Lower leg skin (tissue), 3 donors: ENCODE results near the gene TSPAN7.

Experiments used
- POLR2A ChIP-seq, 2 donors: fragments of 450-650 bp; IDR thresholded peaks; one replicate each; pipeline ENCODE4 v1.6.1; 2016 to 2017; ENCODE audit warnings: antibody characterized with exemption in 2 of 2, mild to moderate bottlenecking in 1 of 2, moderate library complexity in 1 of 2
- TF ChIP-seq, protein P1 (sequence below), 3 donors: fragments of 450-650 bp; IDR thresholded peaks; one replicate each; pipeline ENCODE4 v1.5.1; 2016; ENCODE audit warnings: antibody characterized with exemption in 3 of 3, mild to moderate bottlenecking in 3 of 3, moderate library complexity in 2 of 3

DNA sequence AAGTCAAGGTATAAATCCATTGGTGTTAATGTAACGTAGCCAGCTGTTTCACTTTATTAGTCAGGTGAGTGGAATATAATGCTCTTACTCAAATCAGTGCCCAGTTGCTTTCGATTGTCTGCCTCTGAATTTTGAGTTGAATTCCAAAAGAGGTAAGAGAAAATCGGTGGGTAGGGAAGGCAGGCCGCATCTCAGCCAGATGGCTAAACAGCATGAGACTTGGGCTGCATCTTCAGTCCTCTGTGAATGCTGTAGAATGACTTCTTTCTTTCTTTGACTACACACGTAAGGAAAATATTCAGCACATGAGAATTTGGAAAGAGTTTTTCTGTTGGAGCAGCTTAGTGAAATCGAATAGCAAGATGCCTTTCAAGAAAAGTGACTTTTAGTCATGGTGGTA, 49.5 kb downstream of the TSPAN7 start:
- TF ChIP-seq, protein P1, sequence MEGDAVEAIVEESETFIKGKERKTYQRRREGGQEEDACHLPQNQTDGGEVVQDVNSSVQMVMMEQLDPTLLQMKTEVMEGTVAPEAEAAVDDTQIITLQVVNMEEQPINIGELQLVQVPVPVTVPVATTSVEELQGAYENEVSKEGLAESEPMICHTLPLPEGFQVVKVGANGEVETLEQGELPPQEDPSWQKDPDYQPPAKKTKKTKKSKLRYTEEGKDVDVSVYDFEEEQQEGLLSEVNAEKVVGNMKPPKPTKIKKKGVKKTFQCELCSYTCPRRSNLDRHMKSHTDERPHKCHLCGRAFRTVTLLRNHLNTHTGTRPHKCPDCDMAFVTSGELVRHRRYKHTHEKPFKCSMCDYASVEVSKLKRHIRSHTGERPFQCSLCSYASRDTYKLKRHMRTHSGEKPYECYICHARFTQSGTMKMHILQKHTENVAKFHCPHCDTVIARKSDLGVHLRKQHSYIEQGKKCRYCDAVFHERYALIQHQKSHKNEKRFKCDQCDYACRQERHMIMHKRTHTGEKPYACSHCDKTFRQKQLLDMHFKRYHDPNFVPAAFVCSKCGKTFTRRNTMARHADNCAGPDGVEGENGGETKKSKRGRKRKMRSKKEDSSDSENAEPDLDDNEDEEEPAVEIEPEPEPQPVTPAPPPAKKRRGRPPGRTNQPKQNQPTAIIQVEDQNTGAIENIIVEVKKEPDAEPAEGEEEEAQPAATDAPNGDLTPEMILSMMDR (IDR thresholded peaks at IDR 0.05) = no peak
- no peak for TF ChIP-seq POLR2A (IDR thresholded peaks at IDR 0.05)
